Transverse colon (tissue), 4 donors: Measurements from ENCODE around the gene CPM.

Experiments used
- POLR2AphosphoS5 ChIP-seq, 3 donors: sonication (generic); formaldehyde crosslinking; IDR thresholded peaks; one replicate each; pipeline ENCODE4 v1.6.1; 2016; ENCODE audit warnings: antibody characterized with exemption in 3 of 3
- TF ChIP-seq, protein P1 (sequence below), 5 experiments: fragments of 200-600 bp in 3 of 5; fragments of 450-650 bp in 2 of 5; sonication (generic) in 3 of 5; IDR thresholded peaks; 1 replicate in 2 of 5; 2 replicates in 3 of 5; pipeline ENCODE4 v1.5.1; 2016 to 2017; ENCODE audit warnings: antibody characterized with exemption in 5 of 5, inconsistent platforms in 3 of 5, mild to moderate bottlenecking in 2 of 5, moderate library complexity in 1 of 5

- TF ChIP-seq, protein P1, sequence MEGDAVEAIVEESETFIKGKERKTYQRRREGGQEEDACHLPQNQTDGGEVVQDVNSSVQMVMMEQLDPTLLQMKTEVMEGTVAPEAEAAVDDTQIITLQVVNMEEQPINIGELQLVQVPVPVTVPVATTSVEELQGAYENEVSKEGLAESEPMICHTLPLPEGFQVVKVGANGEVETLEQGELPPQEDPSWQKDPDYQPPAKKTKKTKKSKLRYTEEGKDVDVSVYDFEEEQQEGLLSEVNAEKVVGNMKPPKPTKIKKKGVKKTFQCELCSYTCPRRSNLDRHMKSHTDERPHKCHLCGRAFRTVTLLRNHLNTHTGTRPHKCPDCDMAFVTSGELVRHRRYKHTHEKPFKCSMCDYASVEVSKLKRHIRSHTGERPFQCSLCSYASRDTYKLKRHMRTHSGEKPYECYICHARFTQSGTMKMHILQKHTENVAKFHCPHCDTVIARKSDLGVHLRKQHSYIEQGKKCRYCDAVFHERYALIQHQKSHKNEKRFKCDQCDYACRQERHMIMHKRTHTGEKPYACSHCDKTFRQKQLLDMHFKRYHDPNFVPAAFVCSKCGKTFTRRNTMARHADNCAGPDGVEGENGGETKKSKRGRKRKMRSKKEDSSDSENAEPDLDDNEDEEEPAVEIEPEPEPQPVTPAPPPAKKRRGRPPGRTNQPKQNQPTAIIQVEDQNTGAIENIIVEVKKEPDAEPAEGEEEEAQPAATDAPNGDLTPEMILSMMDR (IDR thresholded peaks at IDR 0.05), result no peak
- no peak for TF ChIP-seq POLR2AphosphoS5 (IDR thresholded peaks at IDR 0.05)
Measured at GRCh38 chr12:68893201-68893600, 39.8 kb downstream of the CPM start.
